H1 (cell line): ENCODE data around the gene SPINK1. TPM values are rescaled to one million over a fixed set of nuclear protein-coding genes. Genes with fewer than 3 reads are reported as not detected.

Source experiments
- CTCF ChIA-PET: fragments of 300-600 bp; sonication (Branson Sonifier 250); formaldehyde crosslinking; loops from one replicate; lab custom pipeline; 2021; ENCODE audit not compliant: partially characterized antibody; lab: Charles Lee
- POLR2A ChIA-PET: fragments of 300-600 bp; sonication (Branson Sonifier 250); formaldehyde crosslinking; loops from one replicate; lab custom pipeline; 2021; ENCODE audit warnings: inconsistent platforms; ENCODE audit not compliant: partially characterized antibody; lab: Charles Lee
- DNase-seq, 2 experiments: peaks; one replicate each; pipeline versions ENCODE4 v3.0.0 to v3.0.0-alpha.2; 2010 to 2022; ENCODE audit warnings: low spot score in 2 of 2, low read depth in 1 of 2, mixed read lengths in 1 of 2
- FAIRE-seq: peaks from 2 replicates; lab custom pipeline; 2011; peaks lifted over from hg19 to GRCh38; lab: Jason Lieb, UNC
- H2AFZ ChIP-seq: 2 replicates; pipeline ENCODE4 v1.8.1; 2012; ENCODE audit warnings: low read length, inconsistent platforms
- H2AK5ac ChIP-seq: 2 replicates; pipeline ENCODE4 v1.6.1; 2013; ENCODE audit warnings: low read depth, low read length
- H2BK120ac ChIP-seq: replicated peaks from 2 replicates; pipeline ENCODE3; 2013; ENCODE audit warnings: low read depth, low read length, inconsistent platforms
- H2BK12ac ChIP-seq: 2 replicates; pipeline ENCODE4 v1.6.1; 2013; ENCODE audit warnings: low read depth, low read length
- H2BK15ac ChIP-seq: 2 replicates; pipeline ENCODE4 v1.6.1; 2013; ENCODE audit warnings: low read length
- H2BK20ac ChIP-seq: 2 replicates; pipeline ENCODE4 v1.6.1; 2013; ENCODE audit warnings: low read length
- H2BK5ac ChIP-seq: 2 replicates; pipeline ENCODE4 v1.6.1; 2013; ENCODE audit warnings: low read depth, low read length
- H3K14ac ChIP-seq: 2 replicates; pipeline ENCODE4 v1.6.1; 2013; ENCODE audit warnings: inconsistent platforms; ENCODE audit not compliant: insufficient read length
- H3K18ac ChIP-seq: 2 replicates; pipeline ENCODE4 v1.6.1; 2013; ENCODE audit warnings: low read length; ENCODE audit errors: extremely low read depth
- H3K23ac ChIP-seq: 2 replicates; pipeline ENCODE4 v1.6.1; 2013; ENCODE audit warnings: inconsistent platforms; ENCODE audit not compliant: insufficient read length
- H3K23me2 ChIP-seq: 2 replicates; pipeline ENCODE4 v1.6.1; 2013; ENCODE audit warnings: low read depth, low read length
- H3K27ac ChIP-seq: 2 replicates; pipeline ENCODE4 v1.6.1; 2011; ENCODE audit warnings: low read depth, low read length, inconsistent platforms
- H3K27me3 ChIP-seq, 4 experiments: replicated peaks in 1 of 4; 1 replicate in 1 of 4; 2 replicates in 3 of 4; pipeline versions ENCODE4 v1.6.1 to v1.8.1; 2011 to 2013; ENCODE audit warnings: low read length in 3 of 4, mild to moderate bottlenecking in 3 of 4, inconsistent platforms in 2 of 4, mixed read lengths in 2 of 4, moderate library complexity in 1 of 4; ENCODE audit not compliant: control insufficient read depth in 3 of 4, insufficient read depth in 3 of 4; ENCODE audit errors: extremely low read depth in 1 of 4
- H3K36me3 ChIP-seq, 4 experiments: 2 replicates each; pipeline versions ENCODE4 v1.6.1 to v1.8.1; 2011 to 2013; ENCODE audit warnings: mild to moderate bottlenecking in 4 of 4, low read length in 3 of 4, moderate library complexity in 2 of 4, control low read depth in 1 of 4, inconsistent platforms in 1 of 4; ENCODE audit not compliant: insufficient read depth in 4 of 4, control insufficient read depth in 2 of 4
- H3K4ac ChIP-seq: replicated peaks from 2 replicates; pipeline ENCODE3; 2013; ENCODE audit warnings: low read length, low read depth, mixed read lengths, inconsistent platforms; ENCODE audit not compliant: insufficient read length
- H3K4me1 ChIP-seq, 4 experiments: replicated peaks in 1 of 4; 1 replicate in 1 of 4; 2 replicates in 3 of 4; pipeline versions ENCODE4 v1.6.1 to v1.8.1; 2011 to 2013; ENCODE audit warnings: low read length in 3 of 4, inconsistent platforms in 2 of 4, mixed read lengths in 1 of 4; ENCODE audit not compliant: insufficient read depth in 4 of 4, control insufficient read depth in 3 of 4
- H3K4me2 ChIP-seq, 2 experiments: 2 replicates each; pipeline versions ENCODE4 v1.6.1 to v1.8.1; 2011 to 2013; ENCODE audit warnings: low read depth in 2 of 2, low read length in 2 of 2, control low read depth in 1 of 2, inconsistent platforms in 1 of 2, mild to moderate bottlenecking in 1 of 2; ENCODE audit not compliant: insufficient read depth in 1 of 2
- H3K4me3 ChIP-seq, 4 experiments: fragments of 200-600, 300-600 bp in 1 of 4; sonication (generic), shearing (Covaris generic), sonication (Bioruptor Twin) in 1 of 4; 2 replicates each; pipeline versions ENCODE4 v1.5.1 to v1.8.1; 2011 to 2016; ENCODE audit warnings: low read length in 4 of 4, low read depth in 3 of 4, control low read depth in 2 of 4, inconsistent platforms in 2 of 4, mild to moderate bottlenecking in 2 of 4, mixed read lengths in 1 of 4, moderate library complexity in 1 of 4; ENCODE audit not compliant: insufficient read depth in 2 of 4; ENCODE audit errors: extremely low read depth in 1 of 4
- H3K56ac ChIP-seq: replicated peaks from 2 replicates; pipeline ENCODE3; 2013; ENCODE audit warnings: low read depth, mild to moderate bottlenecking, mixed read lengths, low read length, inconsistent platforms; ENCODE audit not compliant: insufficient read length
- H3K79me1 ChIP-seq: 2 replicates; pipeline ENCODE4 v1.6.1; 2013; ENCODE audit warnings: low read depth, low read length, control low read depth
- H3K79me2 ChIP-seq, 2 experiments: 2 replicates each; pipeline versions ENCODE4 v1.6.1 to v1.8.1; 2012 to 2013; ENCODE audit warnings: low read length in 2 of 2, mild to moderate bottlenecking in 2 of 2, inconsistent platforms in 1 of 2; ENCODE audit not compliant: insufficient read depth in 2 of 2, control insufficient read depth in 1 of 2
- H3K9ac ChIP-seq, 4 experiments: replicated peaks in 1 of 4; 1 replicate in 1 of 4; 2 replicates in 3 of 4; pipeline versions ENCODE4 v1.6.1 to v1.8.1; 2011 to 2013; ENCODE audit warnings: low read depth in 3 of 4, low read length in 3 of 4, control low read depth in 2 of 4, mild to moderate bottlenecking in 2 of 4, moderate library complexity in 2 of 4, inconsistent platforms in 1 of 4; ENCODE audit errors: extremely low read depth in 1 of 4
- H3K9me3 ChIP-seq, 2 experiments: 2 replicates each; pipeline versions ENCODE4 v1.6.1 to v1.8.1; 2012 to 2013; ENCODE audit warnings: mild to moderate bottlenecking in 2 of 2, moderate library complexity in 2 of 2, control low read depth in 1 of 2, inconsistent platforms in 1 of 2, low read depth in 1 of 2, low read length in 1 of 2, mixed read lengths in 1 of 2; ENCODE audit not compliant: insufficient read depth in 2 of 2
- H4K20me1 ChIP-seq, 2 experiments: replicated peaks in 1 of 2; 2 replicates each; pipeline versions ENCODE3 to v1.8.1; 2011 to 2013; ENCODE audit warnings: inconsistent platforms in 2 of 2, low read length in 2 of 2, mild to moderate bottlenecking in 1 of 2; ENCODE audit not compliant: insufficient read depth in 2 of 2, control insufficient read depth in 1 of 2
- H4K5ac ChIP-seq: 2 replicates; pipeline ENCODE4 v1.6.1; 2013; ENCODE audit warnings: low read length, low read depth, mixed read lengths, inconsistent platforms; ENCODE audit not compliant: insufficient read length
- H4K8ac ChIP-seq: 2 replicates; pipeline ENCODE4 v1.8.0; 2013; ENCODE audit warnings: mild to moderate bottlenecking, moderate library complexity, low read length, inconsistent platforms; ENCODE audit not compliant: insufficient read depth; ENCODE audit errors: extremely low read depth
- H4K91ac ChIP-seq: replicated peaks from 2 replicates; pipeline ENCODE3; 2013; ENCODE audit warnings: low read length, mixed read lengths, inconsistent platforms; ENCODE audit not compliant: insufficient read length
- CTBP2 ChIP-seq: IDR thresholded peaks from 2 replicates; pipeline ENCODE4 v1.7.0; 2011; ENCODE audit warnings: borderline replicate concordance, mild to moderate bottlenecking, moderate library complexity, mixed read lengths, low read length; ENCODE audit not compliant: insufficient read depth, insufficient read length
- MAX ChIP-seq: IDR thresholded peaks from 2 replicates; pipeline ENCODE4 v1.6.1; 2012; ENCODE audit warnings: inconsistent platforms
- RFX5 ChIP-seq: IDR thresholded peaks from 2 replicates; pipeline ENCODE4 v1.6.1; 2011; ENCODE audit warnings: low read depth, low read length, improper control_type of control experiment, borderline replicate concordance
- SIRT6 ChIP-seq: IDR thresholded peaks from one replicate; pipeline ENCODE4 v1.7.1; 2012; ENCODE audit warnings: low read length, inconsistent platforms
- WGBS, 2 experiments: shearing (Covaris generic) in 1 of 2; methylation state at CpG; one replicate each; pipeline versions ENCODE4 v1.1.6 to v1.1.7; 2013 to 2015; ENCODE audit warnings: low lambda C conversion rate in 2 of 2, mixed read lengths in 2 of 2, inconsistent platforms in 1 of 2, low coverage in 1 of 2, missing lambda C conversion rate in 1 of 2; ENCODE audit not compliant: insufficient replicate concordance in 2 of 2, insufficient coverage in 1 of 2, insufficient read length in 1 of 2; ENCODE audit errors: extremely low coverage in 1 of 2, missing lambda C conversion rate in 1 of 2; 5-methylcytosine and 5-hydroxymethylcytosine counted together
- polyA plus RNA-seq, 7 experiments: library from polyadenylated mRNA; depleted of rRNA in 3 of 7; stranded (reverse) in 5 of 7; unstranded in 2 of 7; fragments of >200 nt in 5 of 7; fragments of 200-250 nt in 2 of 7; gene quantifications; 1 replicate in 5 of 7; 2 replicates in 1 of 7; 4 replicates in 1 of 7; pipeline versions ENCODE4 v1.2.1 to v1.2.3, GENCODE V29; 2011 to 2013; ENCODE audit warnings: missing spikeins in 2 of 7, mixed read lengths in 2 of 7
- total RNA-seq: library from RNA; stranded (reverse); fragmentation: NEBNext Ultra II Directional; extraction: Animal tissue kit (Norgen Biotek cat#: 25700); gene quantifications from 2 replicates; pipeline ENCODE4 v1.2.1, GENCODE V29; 2021

The SPINK1 gene
- total and polyA plus RNA-seq, 2 of the 8 experiments (the other 6 are each of a cell fraction or from before 2014, with no cell fraction given), result 0.48 to 1.3 TPM

DNA sequence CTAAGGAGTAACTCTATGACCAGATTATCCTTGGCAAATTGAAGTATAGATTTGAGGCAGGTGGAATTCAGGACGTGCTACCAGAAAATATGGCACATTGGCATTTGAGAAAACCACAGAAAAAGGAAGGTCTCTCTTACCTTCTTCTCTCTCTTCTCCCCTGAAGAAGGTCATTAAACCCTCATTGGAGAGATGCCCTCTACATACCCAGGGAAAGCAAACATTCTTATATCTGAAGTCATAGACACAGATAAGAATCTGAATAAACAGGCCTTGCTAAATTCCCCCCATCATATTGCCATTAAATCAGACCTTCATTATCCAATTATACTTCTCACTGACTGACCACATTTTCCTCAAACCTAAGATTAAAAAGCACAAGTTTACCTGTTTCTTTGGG lies 17.8 kb downstream of the SPINK1 start:
- Histone ChIP-seq H3K9ac (no peak overlapping the region), H2BK12ac (no peak overlapping the region), H2AFZ (no peak overlapping the region), H2AK5ac (no peak overlapping the region), H3K4me3 (no peak overlapping the region), H2BK20ac (no peak overlapping the region), H3K27me3 (no peaks in the 10 kb centered on the region), H3K14ac (no peak overlapping the region), H3K4ac (no peak overlapping the region), H2BK5ac (no peak overlapping the region), H3K9me3 (no peaks in the 10 kb centered on the region), H2BK120ac (no peak overlapping the region), H3K4me2 (no peak overlapping the region), H3K79me2 (no peaks in the 10 kb centered on the region), H3K23me2 (no peaks in the 10 kb centered on the region; the same call in 1 of the 2 replicates), H3K56ac (no peak overlapping the region), H2BK15ac (no peak overlapping the region), H4K20me1 (no peaks in the 10 kb centered on the region), H3K4me1 (no peaks in the 10 kb centered on the region), H4K5ac (no peak overlapping the region), H4K8ac (no peak overlapping the region), H3K36me3 (no peaks in the 10 kb centered on the region), H3K27ac (no peak overlapping the region), H3K23ac (no peak overlapping the region), H3K79me1 (no peaks in the 10 kb centered on the region), H4K91ac (no peak overlapping the region), H3K18ac (no peak overlapping the region)
- POLR2A ChIA-PET, result no interaction called here
- CTCF ChIA-PET, result no interaction called here
- no peak for TF ChIP-seq RFX5
- no peak for TF ChIP-seq SIRT6
- TF ChIP-seq MAX, result no peak
- TF ChIP-seq CTBP2, result no peak
- no peak for FAIRE-seq
- WGBS, 2 experiments, result 95% methylated on average over 1 of the region's 1 CpG; no CpG with 5 or more reads in 1 of the 2 experiments
- no peak for DNase-seq
